H1 (cell line): Measurements from ENCODE around the gene PRPF39. TPM values are rescaled to one million over a fixed set of nuclear protein-coding genes. Genes with fewer than 3 reads are reported as not detected.

Experiments
- CTCF ChIA-PET: fragments of 300-600 bp; sonication (Branson Sonifier 250); formaldehyde crosslinking; loops from one replicate; lab custom pipeline; 2021; ENCODE audit not compliant: partially characterized antibody; lab: Charles Lee
- POLR2A ChIA-PET: fragments of 300-600 bp; sonication (Branson Sonifier 250); formaldehyde crosslinking; loops from one replicate; lab custom pipeline; 2021; ENCODE audit warnings: inconsistent platforms; ENCODE audit not compliant: partially characterized antibody; lab: Charles Lee
- DNase-seq, 2 experiments: peaks; one replicate each; pipeline versions ENCODE4 v3.0.0 to v3.0.0-alpha.2; 2010 to 2022; ENCODE audit warnings: low spot score in 2 of 2, low read depth in 1 of 2, mixed read lengths in 1 of 2
- FAIRE-seq: peaks from 2 replicates; lab custom pipeline; 2011; peaks lifted over from hg19 to GRCh38; lab: Jason Lieb, UNC
- H2AFZ ChIP-seq: 2 replicates; pipeline ENCODE4 v1.8.1; 2012; ENCODE audit warnings: low read length, inconsistent platforms
- H2AK5ac ChIP-seq: 2 replicates; pipeline ENCODE4 v1.6.1; 2013; ENCODE audit warnings: low read depth, low read length
- H2BK120ac ChIP-seq: replicated peaks from 2 replicates; pipeline ENCODE3; 2013; ENCODE audit warnings: low read depth, low read length, inconsistent platforms
- H2BK12ac ChIP-seq: 2 replicates; pipeline ENCODE4 v1.6.1; 2013; ENCODE audit warnings: low read depth, low read length
- H2BK15ac ChIP-seq: 2 replicates; pipeline ENCODE4 v1.6.1; 2013; ENCODE audit warnings: low read length
- H2BK20ac ChIP-seq: 2 replicates; pipeline ENCODE4 v1.6.1; 2013; ENCODE audit warnings: low read length
- H2BK5ac ChIP-seq: 2 replicates; pipeline ENCODE4 v1.6.1; 2013; ENCODE audit warnings: low read depth, low read length
- H3K14ac ChIP-seq: 2 replicates; pipeline ENCODE4 v1.6.1; 2013; ENCODE audit warnings: inconsistent platforms; ENCODE audit not compliant: insufficient read length
- H3K18ac ChIP-seq: 2 replicates; pipeline ENCODE4 v1.6.1; 2013; ENCODE audit warnings: low read length; ENCODE audit errors: extremely low read depth
- H3K23ac ChIP-seq: 2 replicates; pipeline ENCODE4 v1.6.1; 2013; ENCODE audit warnings: inconsistent platforms; ENCODE audit not compliant: insufficient read length
- H3K23me2 ChIP-seq: 2 replicates; pipeline ENCODE4 v1.6.1; 2013; ENCODE audit warnings: low read depth, low read length
- H3K27ac ChIP-seq: 2 replicates; pipeline ENCODE4 v1.6.1; 2011; ENCODE audit warnings: low read depth, low read length, inconsistent platforms
- H3K27me3 ChIP-seq, 4 experiments: replicated peaks in 1 of 4; 1 replicate in 1 of 4; 2 replicates in 3 of 4; pipeline versions ENCODE4 v1.6.1 to v1.8.1; 2011 to 2013; ENCODE audit warnings: low read length in 3 of 4, mild to moderate bottlenecking in 3 of 4, inconsistent platforms in 2 of 4, mixed read lengths in 2 of 4, moderate library complexity in 1 of 4; ENCODE audit not compliant: control insufficient read depth in 3 of 4, insufficient read depth in 3 of 4; ENCODE audit errors: extremely low read depth in 1 of 4
- H3K36me3 ChIP-seq, 4 experiments: 2 replicates each; pipeline versions ENCODE4 v1.6.1 to v1.8.1; 2011 to 2013; ENCODE audit warnings: mild to moderate bottlenecking in 4 of 4, low read length in 3 of 4, moderate library complexity in 2 of 4, control low read depth in 1 of 4, inconsistent platforms in 1 of 4; ENCODE audit not compliant: insufficient read depth in 4 of 4, control insufficient read depth in 2 of 4
- H3K4ac ChIP-seq: replicated peaks from 2 replicates; pipeline ENCODE3; 2013; ENCODE audit warnings: low read length, low read depth, mixed read lengths, inconsistent platforms; ENCODE audit not compliant: insufficient read length
- H3K4me1 ChIP-seq, 4 experiments: replicated peaks in 1 of 4; 1 replicate in 1 of 4; 2 replicates in 3 of 4; pipeline versions ENCODE4 v1.6.1 to v1.8.1; 2011 to 2013; ENCODE audit warnings: low read length in 3 of 4, inconsistent platforms in 2 of 4, mixed read lengths in 1 of 4; ENCODE audit not compliant: insufficient read depth in 4 of 4, control insufficient read depth in 3 of 4
- H3K4me2 ChIP-seq, 2 experiments: 2 replicates each; pipeline versions ENCODE4 v1.6.1 to v1.8.1; 2011 to 2013; ENCODE audit warnings: low read depth in 2 of 2, low read length in 2 of 2, control low read depth in 1 of 2, inconsistent platforms in 1 of 2, mild to moderate bottlenecking in 1 of 2; ENCODE audit not compliant: insufficient read depth in 1 of 2
- H3K4me3 ChIP-seq, 4 experiments: fragments of 200-600, 300-600 bp in 1 of 4; sonication (generic), shearing (Covaris generic), sonication (Bioruptor Twin) in 1 of 4; 2 replicates each; pipeline versions ENCODE4 v1.5.1 to v1.8.1; 2011 to 2016; ENCODE audit warnings: low read length in 4 of 4, low read depth in 3 of 4, control low read depth in 2 of 4, inconsistent platforms in 2 of 4, mild to moderate bottlenecking in 2 of 4, mixed read lengths in 1 of 4, moderate library complexity in 1 of 4; ENCODE audit not compliant: insufficient read depth in 2 of 4; ENCODE audit errors: extremely low read depth in 1 of 4
- H3K56ac ChIP-seq: replicated peaks from 2 replicates; pipeline ENCODE3; 2013; ENCODE audit warnings: low read depth, mild to moderate bottlenecking, mixed read lengths, low read length, inconsistent platforms; ENCODE audit not compliant: insufficient read length
- H3K79me1 ChIP-seq: 2 replicates; pipeline ENCODE4 v1.6.1; 2013; ENCODE audit warnings: low read depth, low read length, control low read depth
- H3K79me2 ChIP-seq, 2 experiments: 2 replicates each; pipeline versions ENCODE4 v1.6.1 to v1.8.1; 2012 to 2013; ENCODE audit warnings: low read length in 2 of 2, mild to moderate bottlenecking in 2 of 2, inconsistent platforms in 1 of 2; ENCODE audit not compliant: insufficient read depth in 2 of 2, control insufficient read depth in 1 of 2
- H3K9ac ChIP-seq, 4 experiments: replicated peaks in 1 of 4; 1 replicate in 1 of 4; 2 replicates in 3 of 4; pipeline versions ENCODE4 v1.6.1 to v1.8.1; 2011 to 2013; ENCODE audit warnings: low read depth in 3 of 4, low read length in 3 of 4, control low read depth in 2 of 4, mild to moderate bottlenecking in 2 of 4, moderate library complexity in 2 of 4, inconsistent platforms in 1 of 4; ENCODE audit errors: extremely low read depth in 1 of 4
- H3K9me3 ChIP-seq, 2 experiments: 2 replicates each; pipeline versions ENCODE4 v1.6.1 to v1.8.1; 2012 to 2013; ENCODE audit warnings: mild to moderate bottlenecking in 2 of 2, moderate library complexity in 2 of 2, control low read depth in 1 of 2, inconsistent platforms in 1 of 2, low read depth in 1 of 2, low read length in 1 of 2, mixed read lengths in 1 of 2; ENCODE audit not compliant: insufficient read depth in 2 of 2
- H4K20me1 ChIP-seq, 2 experiments: replicated peaks in 1 of 2; 2 replicates each; pipeline versions ENCODE3 to v1.8.1; 2011 to 2013; ENCODE audit warnings: inconsistent platforms in 2 of 2, low read length in 2 of 2, mild to moderate bottlenecking in 1 of 2; ENCODE audit not compliant: insufficient read depth in 2 of 2, control insufficient read depth in 1 of 2
- H4K5ac ChIP-seq: 2 replicates; pipeline ENCODE4 v1.6.1; 2013; ENCODE audit warnings: low read length, low read depth, mixed read lengths, inconsistent platforms; ENCODE audit not compliant: insufficient read length
- H4K8ac ChIP-seq: 2 replicates; pipeline ENCODE4 v1.8.0; 2013; ENCODE audit warnings: mild to moderate bottlenecking, moderate library complexity, low read length, inconsistent platforms; ENCODE audit not compliant: insufficient read depth; ENCODE audit errors: extremely low read depth
- H4K91ac ChIP-seq: replicated peaks from 2 replicates; pipeline ENCODE3; 2013; ENCODE audit warnings: low read length, mixed read lengths, inconsistent platforms; ENCODE audit not compliant: insufficient read length
- BCL11A ChIP-seq, 2 experiments: IDR thresholded peaks; one replicate each; pipeline ENCODE4 v1.6.1; 2011; ENCODE audit warnings: low read depth in 2 of 2, low read length in 2 of 2, mild to moderate bottlenecking in 2 of 2
- HDAC2 ChIP-seq, 2 experiments: fragments of 300-600 bp in 1 of 2; sonication (generic) in 1 of 2; IDR thresholded peaks; 2 replicates each; pipeline ENCODE4 v1.6.1; 2011 to 2012; ENCODE audit warnings: low read depth in 2 of 2, low read length in 2 of 2, mild to moderate bottlenecking in 2 of 2, moderate library complexity in 2 of 2, borderline replicate concordance in 1 of 2, inconsistent platforms in 1 of 2
- RNF2 ChIP-seq: fragments of 200-900, 300-1000 bp; sonication (generic); IDR thresholded peaks from 2 replicates; pipeline ENCODE4 v1.7.1; 2016; ENCODE audit warnings: borderline replicate concordance, low read depth, mild to moderate bottlenecking, antibody characterized with exemption, low read length; ENCODE audit not compliant: poor library complexity, severe bottlenecking; ENCODE audit errors: missing control alignments
- WGBS, 2 experiments: shearing (Covaris generic) in 1 of 2; methylation state at CpG; one replicate each; pipeline versions ENCODE4 v1.1.6 to v1.1.7; 2013 to 2015; ENCODE audit warnings: low lambda C conversion rate in 2 of 2, mixed read lengths in 2 of 2, inconsistent platforms in 1 of 2, low coverage in 1 of 2, missing lambda C conversion rate in 1 of 2; ENCODE audit not compliant: insufficient replicate concordance in 2 of 2, insufficient coverage in 1 of 2, insufficient read length in 1 of 2; ENCODE audit errors: extremely low coverage in 1 of 2, missing lambda C conversion rate in 1 of 2; 5-methylcytosine and 5-hydroxymethylcytosine counted together
- polyA plus RNA-seq, 7 experiments: library from polyadenylated mRNA; depleted of rRNA in 3 of 7; stranded (reverse) in 5 of 7; unstranded in 2 of 7; fragments of >200 nt in 5 of 7; fragments of 200-250 nt in 2 of 7; gene quantifications; 1 replicate in 5 of 7; 2 replicates in 1 of 7; 4 replicates in 1 of 7; pipeline versions ENCODE4 v1.2.1 to v1.2.3, GENCODE V29; 2011 to 2013; ENCODE audit warnings: missing spikeins in 2 of 7, mixed read lengths in 2 of 7
- total RNA-seq: library from RNA; stranded (reverse); fragmentation: NEBNext Ultra II Directional; extraction: Animal tissue kit (Norgen Biotek cat#: 25700); gene quantifications from 2 replicates; pipeline ENCODE4 v1.2.1, GENCODE V29; 2021

Gene PRPF39
- total and polyA plus RNA-seq, 2 of the 8 experiments (the other 6 are each of a cell fraction or from before 2014, with no cell fraction given) = 22.4 to 43.3 TPM

DNA sequence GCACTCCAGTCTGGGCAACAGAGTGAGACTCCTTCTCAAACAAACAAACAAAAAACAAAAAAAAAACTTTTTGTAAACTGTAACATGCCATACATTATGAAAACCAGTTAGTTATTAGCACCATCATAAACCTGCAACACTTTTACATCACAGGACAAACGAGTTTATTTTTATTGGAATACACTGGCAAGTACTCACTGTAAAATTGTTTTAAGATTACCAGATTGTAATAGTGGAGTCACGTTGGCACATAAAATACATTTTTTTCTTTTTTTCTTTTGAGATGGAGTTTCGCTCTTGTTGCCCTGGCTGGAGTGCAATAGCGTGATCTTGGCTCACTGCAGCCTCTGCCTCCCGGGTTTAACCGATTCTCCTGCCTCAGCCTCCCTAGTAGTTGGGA lies 34.7 kb downstream of the PRPF39 start:
- Histone ChIP-seq H3K23ac (no peak overlapping the region), H3K79me1 (no peaks in the 10 kb centered on the region), H4K8ac (no peak overlapping the region), H3K4me1 (no peaks in the 10 kb centered on the region), H3K18ac (no peak overlapping the region), H2BK5ac (no peak overlapping the region), H3K79me2 (no peaks in the 10 kb centered on the region), H2AK5ac (no peak overlapping the region), H4K91ac (no peak overlapping the region), H3K9me3 (no peaks in the 10 kb centered on the region), H2AFZ (no peak overlapping the region), H3K27me3 (no peaks in the 10 kb centered on the region), H3K36me3 (peaks cover 10 to 91% (median 58%) of the 10 kb centered on the region in 4 experiments), H2BK20ac (no peak overlapping the region), H2BK120ac (no peak overlapping the region), H4K20me1 (peaks cover under 1 to 4% of the 10 kb centered on the region in 2 experiments), H3K14ac (no peak overlapping the region), H3K27ac (no peak overlapping the region), H3K56ac (no peak overlapping the region), H3K4me2 (no peak overlapping the region), H2BK12ac (no peak overlapping the region), H4K5ac (no peak overlapping the region), H3K4me3 (no peak overlapping the region), H3K9ac (no peak overlapping the region), H3K23me2 (no peaks in the 10 kb centered on the region), H2BK15ac (no peak overlapping the region), H3K4ac (no peak overlapping the region)
- WGBS, 2 experiments = 86% methylated on average over 6 of the region's 6 CpGs; no CpG with 5 or more reads in 1 of the 2 experiments
- DNase-seq (no peak), FAIRE-seq (no peak)
- TF ChIP-seq RNF2 (no peak), HDAC2 (IDR thresholded peaks at IDR 0.05; ENCODE audit: borderline replicate concordance in 1 of 2, low read depth in 2 of 2, low read length in 2 of 2) (no peak), BCL11A (IDR thresholded peaks at IDR 0.05; ENCODE audit: low read depth in 2 of 2, low read length in 2 of 2) (no peak)
- POLR2A ChIA-PET = interaction anchor here (0.5 to 1.2 kb wide), 2 partner anchors 12 to 70 kb away, joined by 3 read pairs; no protein-coding TSS in a partner anchor
- CTCF ChIA-PET = interaction anchor here (1.8 to 1.9 kb wide), 2 partner anchors 10 to 135 kb away, joined by 5 to 6 read pairs; partner anchors contain the start of gene MIS18BP1
